Breast epithelium (tissue), 3 donors: ENCODE results near the gene POLR2E.

Source experiments
- POLR2A ChIP-seq: fragments of 450-650 bp; IDR thresholded peaks from one replicate; pipeline ENCODE4 v1.6.1; 2016; ENCODE audit warnings: antibody characterized with exemption, mild to moderate bottlenecking, moderate library complexity
- TF ChIP-seq, protein P1 (sequence below), 3 donors: fragments of 450-650 bp; IDR thresholded peaks; one replicate each; pipeline ENCODE4 v1.5.1; 2016 to 2017; ENCODE audit warnings: antibody characterized with exemption in 3 of 3, mild to moderate bottlenecking in 3 of 3, moderate library complexity in 3 of 3

DNA sequence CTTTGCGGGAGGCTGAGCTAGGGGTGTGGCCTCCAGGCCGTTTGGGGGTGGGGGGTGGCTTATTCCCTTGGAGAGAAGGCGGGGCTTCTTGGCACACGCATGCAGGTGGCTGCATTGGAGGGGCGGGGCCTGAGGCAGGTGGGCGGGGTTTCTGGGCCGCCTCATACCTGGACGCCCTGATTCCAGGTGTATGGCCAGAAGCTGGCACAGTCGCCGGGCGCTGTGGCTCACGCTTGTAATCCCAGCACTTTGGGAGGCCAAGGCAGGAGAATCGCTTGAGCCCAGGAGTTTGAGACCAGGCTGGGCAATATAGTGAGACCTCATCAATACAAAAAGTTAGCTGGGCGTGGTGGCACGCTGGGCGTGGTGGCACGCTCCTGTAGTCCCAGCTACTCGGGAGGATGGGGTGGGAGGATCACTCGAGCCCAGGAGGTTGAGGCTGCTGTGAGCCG lies 47.5 kb downstream of the POLR2E start:
- TF ChIP-seq, protein P1, sequence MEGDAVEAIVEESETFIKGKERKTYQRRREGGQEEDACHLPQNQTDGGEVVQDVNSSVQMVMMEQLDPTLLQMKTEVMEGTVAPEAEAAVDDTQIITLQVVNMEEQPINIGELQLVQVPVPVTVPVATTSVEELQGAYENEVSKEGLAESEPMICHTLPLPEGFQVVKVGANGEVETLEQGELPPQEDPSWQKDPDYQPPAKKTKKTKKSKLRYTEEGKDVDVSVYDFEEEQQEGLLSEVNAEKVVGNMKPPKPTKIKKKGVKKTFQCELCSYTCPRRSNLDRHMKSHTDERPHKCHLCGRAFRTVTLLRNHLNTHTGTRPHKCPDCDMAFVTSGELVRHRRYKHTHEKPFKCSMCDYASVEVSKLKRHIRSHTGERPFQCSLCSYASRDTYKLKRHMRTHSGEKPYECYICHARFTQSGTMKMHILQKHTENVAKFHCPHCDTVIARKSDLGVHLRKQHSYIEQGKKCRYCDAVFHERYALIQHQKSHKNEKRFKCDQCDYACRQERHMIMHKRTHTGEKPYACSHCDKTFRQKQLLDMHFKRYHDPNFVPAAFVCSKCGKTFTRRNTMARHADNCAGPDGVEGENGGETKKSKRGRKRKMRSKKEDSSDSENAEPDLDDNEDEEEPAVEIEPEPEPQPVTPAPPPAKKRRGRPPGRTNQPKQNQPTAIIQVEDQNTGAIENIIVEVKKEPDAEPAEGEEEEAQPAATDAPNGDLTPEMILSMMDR (IDR thresholded peaks at IDR 0.05) = no peak
- TF ChIP-seq POLR2A = no peak
